Endothelial cell (in vitro differentiated cells): ENCODE results near the gene LAT. TPM values are rescaled to one million over a fixed set of nuclear protein-coding genes. Genes with fewer than 3 reads are reported as not detected.

ENCODE experiments used
- DNase-seq: peaks from one replicate; pipeline ENCODE4 v3.0.0; 2021; ENCODE audit warnings: low spot score
- H3K27ac Mint-ChIP-seq: one replicate; pipeline ENCODE4 v1.8.0; 2021; ENCODE audit warnings: mixed read lengths, inconsistent platforms; ENCODE audit not compliant: unreplicated experiment
- H3K27me3 Mint-ChIP-seq: one replicate; pipeline ENCODE4 v1.8.0; 2021; ENCODE audit warnings: mild to moderate bottlenecking, moderate library complexity, mixed read lengths, inconsistent platforms; ENCODE audit not compliant: unreplicated experiment
- H3K36me3 Mint-ChIP-seq: one replicate; pipeline ENCODE4 v1.8.0; 2021; ENCODE audit warnings: mild to moderate bottlenecking, low read depth, mixed read lengths, inconsistent platforms; ENCODE audit not compliant: unreplicated experiment
- H3K4me1 Mint-ChIP-seq: one replicate; pipeline ENCODE4 v1.8.0; 2021; ENCODE audit warnings: mild to moderate bottlenecking, mixed read lengths, inconsistent platforms; ENCODE audit not compliant: unreplicated experiment
- H3K4me3 Mint-ChIP-seq: one replicate; pipeline ENCODE4 v1.8.0; 2021; ENCODE audit warnings: mild to moderate bottlenecking, mixed read lengths, inconsistent platforms; ENCODE audit not compliant: unreplicated experiment
- H3K9me3 Mint-ChIP-seq: one replicate; pipeline ENCODE4 v1.8.0; 2021; ENCODE audit warnings: mixed read lengths, inconsistent platforms; ENCODE audit not compliant: unreplicated experiment
- total RNA-seq: library from RNA; stranded (reverse); fragmentation: NEBNext Ultra II Directional; extraction: Animal tissue kit (Norgen Biotek cat#: 25700); gene quantifications from one replicate; pipeline ENCODE4 v1.2.1, GENCODE V29; 2021; ENCODE audit not compliant: unreplicated experiment
- TF ChIP-seq, protein P1 (sequence below): fragments of 200-600 bp; sonication (generic); IDR thresholded peaks from one replicate; pipeline ENCODE4 v1.5.0; 2021; ENCODE audit warnings: antibody characterized with exemption; ENCODE audit not compliant: unreplicated experiment

LAT gene
- total RNA-seq, 1 donor from 2014 or later: 5.4 TPM

GRCh38 chr16:29030086-29030840 is 45.4 kb downstream of the LAT start:
- TF ChIP-seq, protein P1, sequence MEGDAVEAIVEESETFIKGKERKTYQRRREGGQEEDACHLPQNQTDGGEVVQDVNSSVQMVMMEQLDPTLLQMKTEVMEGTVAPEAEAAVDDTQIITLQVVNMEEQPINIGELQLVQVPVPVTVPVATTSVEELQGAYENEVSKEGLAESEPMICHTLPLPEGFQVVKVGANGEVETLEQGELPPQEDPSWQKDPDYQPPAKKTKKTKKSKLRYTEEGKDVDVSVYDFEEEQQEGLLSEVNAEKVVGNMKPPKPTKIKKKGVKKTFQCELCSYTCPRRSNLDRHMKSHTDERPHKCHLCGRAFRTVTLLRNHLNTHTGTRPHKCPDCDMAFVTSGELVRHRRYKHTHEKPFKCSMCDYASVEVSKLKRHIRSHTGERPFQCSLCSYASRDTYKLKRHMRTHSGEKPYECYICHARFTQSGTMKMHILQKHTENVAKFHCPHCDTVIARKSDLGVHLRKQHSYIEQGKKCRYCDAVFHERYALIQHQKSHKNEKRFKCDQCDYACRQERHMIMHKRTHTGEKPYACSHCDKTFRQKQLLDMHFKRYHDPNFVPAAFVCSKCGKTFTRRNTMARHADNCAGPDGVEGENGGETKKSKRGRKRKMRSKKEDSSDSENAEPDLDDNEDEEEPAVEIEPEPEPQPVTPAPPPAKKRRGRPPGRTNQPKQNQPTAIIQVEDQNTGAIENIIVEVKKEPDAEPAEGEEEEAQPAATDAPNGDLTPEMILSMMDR: no peak
- Mint-ChIP-seq H3K4me3 (no peak overlapping the region), H3K4me1 (no peaks in the 10 kb centered on the region), H3K27me3 (peaks cover 3% of the 10 kb centered on the region), H3K27ac (no peak overlapping the region), H3K36me3 (no peaks in the 10 kb centered on the region), H3K9me3 (no peaks in the 10 kb centered on the region)
- no peak for DNase-seq

Other genes starting within 250 kb of the LAT start
- gene NPIPB9, start 233.3 kb upstream of the LAT start, total RNA-seq: 1.2 TPM
- gene ATXN2L, start 162.1 kb upstream of the LAT start, total RNA-seq: 184 TPM
- gene TUFM, start 138.7 kb upstream of the LAT start, total RNA-seq: 173 TPM
- 46.9 TPM for gene SH2B1, start 121.2 kb upstream of the LAT start, total RNA-seq
- gene ATP2A1, start 106.6 kb upstream of the LAT start, total RNA-seq: 1.9 TPM
- gene RABEP2, start 59.8 kb upstream of the LAT start, total RNA-seq: 16.0 TPM
- gene CD19, start 53.1 kb upstream of the LAT start, total RNA-seq: not detected
- 61.0 TPM for gene NFATC2IP, start 34.1 kb upstream of the LAT start, total RNA-seq
- gene SPNS1, start 10.3 kb upstream of the LAT start, total RNA-seq: 68.4 TPM